ENCODE results near the gene SLC2A1.

SLC2A1 gene

GRCh38 chr1:42958488-42959319 is at the start of gene SLC2A1:
TSS of gene SLC2A1 (minus strand) at chr1:42958868. CDS start at chr1:42958651, 217 bp downstream.
- Mint-ChIP-seq H3K27me3 (ENCODE audit: low read depth) (peaks cover 13% of the 10 kb centered on the region), H3K36me3 (ENCODE audit: low read depth) (peaks cover 4% of the 10 kb centered on the region), H3K4me1 (peaks cover 51% of the 10 kb centered on the region), H3K9me3 (no peaks in the 10 kb centered on the region), H3K4me3 (peak within 1 kb of the TSS; percentile 94 to 99 (median 98)), H3K27ac (peak within 1 kb of the TSS; percentile 72 to 91 (median 88))
- TF ChIP-seq CTCF (IDR thresholded peaks at IDR 0.05; ENCODE audit: unreplicated experiment in 3 of 3), result no peak

- H3K9me3 Mint-ChIP-seq, result no peaks in the 10 kb centered on the region
- H3K4me3 Mint-ChIP-seq, result peak overlapping the region in 2 of 3 experiments; percentile 43 to 45
- H3K4me1 Mint-ChIP-seq, result peaks cover 15% of the 10 kb centered on the region
- no peaks in the 10 kb centered on the region for H3K36me3 Mint-ChIP-seq (ENCODE audit: low read depth)
- no peak for TF ChIP-seq CTCF (IDR thresholded peaks at IDR 0.05; ENCODE audit: unreplicated experiment in 3 of 3)
- H3K27me3 Mint-ChIP-seq (ENCODE audit: low read depth), result peaks cover 7% of the 10 kb centered on the region
- peak overlapping the region; percentile 62 to 95 (median 88) for H3K27ac Mint-ChIP-seq
These were observed 48.9 kb upstream of the SLC2A1 start for GRCh38 chr1:43007377-43008114.

GRCh38 chr1:43005460-43006361 is 47.0 kb upstream of the SLC2A1 start:
- Mint-ChIP-seq H3K27ac (peak overlapping the region in 2 of 3 experiments; percentile 0 to 48), H3K36me3 (ENCODE audit: low read depth) (no peaks in the 10 kb centered on the region), H3K4me3 (no peak overlapping the region), H3K27me3 (ENCODE audit: low read depth) (peaks cover 7% of the 10 kb centered on the region), H3K9me3 (no peaks in the 10 kb centered on the region), H3K4me1 (peaks cover 15% of the 10 kb centered on the region)
- no peak for TF ChIP-seq CTCF (IDR thresholded peaks at IDR 0.05; ENCODE audit: unreplicated experiment in 3 of 3)

- no peaks in the 10 kb centered on the region for H3K9me3 Mint-ChIP-seq
- peaks cover 15% of the 10 kb centered on the region for H3K4me1 Mint-ChIP-seq
- peaks cover 7% of the 10 kb centered on the region for H3K27me3 Mint-ChIP-seq (ENCODE audit: low read depth)
- TF ChIP-seq CTCF (IDR thresholded peaks at IDR 0.05; ENCODE audit: unreplicated experiment in 3 of 3), result no peak
- H3K27ac Mint-ChIP-seq, result peak overlapping the region in 2 of 3 experiments; percentile 0 to 48
- H3K4me3 Mint-ChIP-seq, result no peak overlapping the region
- no peaks in the 10 kb centered on the region for H3K36me3 Mint-ChIP-seq (ENCODE audit: low read depth)
These were observed 46.2 kb upstream of the SLC2A1 start for GRCh38 chr1:43004587-43005459.

- Mint-ChIP-seq H3K4me3 (no peak overlapping the region), H3K27ac (no peak overlapping the region), H3K36me3 (ENCODE audit: low read depth) (no peaks in the 10 kb centered on the region), H3K4me1 (peaks cover under 1% of the 10 kb centered on the region), H3K9me3 (no peaks in the 10 kb centered on the region), H3K27me3 (ENCODE audit: low read depth) (peaks cover 7% of the 10 kb centered on the region)
- no peak for TF ChIP-seq CTCF (IDR thresholded peaks at IDR 0.05; ENCODE audit: unreplicated experiment in 3 of 3)
These were observed 44.1 kb upstream of the SLC2A1 start for GRCh38 chr1:43002766-43003165.
